HG02642 (cell line): ENCODE measurements around the gene COL9A3.

ENCODE experiments used
- ATAC-seq: cut with Tn5 transposase; IDR thresholded peaks from one replicate; pipeline ENCODE4 v1.9.1; 2021; ENCODE audit warnings: mild to moderate bottlenecking; ENCODE audit not compliant: unreplicated experiment, poor library complexity

COL9A3 gene

GRCh38 chr20:62795023-62795761 lies 21.7 kb upstream of the COL9A3 start:
- no peak for ATAC-seq

GRCh38 chr20:62796699-62797491 lies 20.0 kb upstream of the COL9A3 start:
- ATAC-seq, result no peak

- no peak for ATAC-seq
Measured at GRCh38 chr20:62797671-62798532, 18.9 kb upstream of the COL9A3 start.

- no peak for ATAC-seq
Measured at GRCh38 chr20:62799036-62799435, 17.8 kb upstream of the COL9A3 start.

- ATAC-seq, result no peak
Measured at GRCh38 chr20:62799459-62799858, 17.4 kb upstream of the COL9A3 start.

GRCh38 chr20:62799873-62800272 lies 17.0 kb upstream of the COL9A3 start:
- no peak for ATAC-seq

- ATAC-seq, result no peak
Measured at GRCh38 chr20:62800314-62801259, 16.3 kb upstream of the COL9A3 start.

GRCh38 chr20:62801284-62802010 lies 15.4 kb upstream of the COL9A3 start:
- no peak for ATAC-seq

GRCh38 chr20:62802026-62802712 lies 14.7 kb upstream of the COL9A3 start:
- ATAC-seq, result no peak

- no peak for ATAC-seq
Measured at GRCh38 chr20:62804021-62804626, 12.7 kb upstream of the COL9A3 start.

- peak; percentile 58 for ATAC-seq
Measured at GRCh38 chr20:62804627-62805154, 12.2 kb upstream of the COL9A3 start, which contains the start of gene OGFR. TSS of gene OGFR (plus strand) at chr20:62804835. CDS start at chr20:62804860, 25 bp downstream.

GRCh38 chr20:62805155-62805710 lies 11.6 kb upstream of the COL9A3 start:
- peak; percentile 22 for ATAC-seq

- ATAC-seq, result no peak
Measured at GRCh38 chr20:62805711-62806382, 11.0 kb upstream of the COL9A3 start.

- ATAC-seq, result no peak
Measured at GRCh38 chr20:62806383-62807050, 10.3 kb upstream of the COL9A3 start.

GRCh38 chr20:62807444-62808210 lies 9.2 kb upstream of the COL9A3 start:
- no peak for ATAC-seq
